Measurements from ENCODE around the gene SREBF2. TPM values are rescaled to one million over a fixed set of nuclear protein-coding genes. Genes with fewer than 3 reads are reported as not detected.

SREBF2 gene
- total and polyA plus RNA-seq, 2 experiments from 2014 or later: 238 to 273 TPM

DNA sequence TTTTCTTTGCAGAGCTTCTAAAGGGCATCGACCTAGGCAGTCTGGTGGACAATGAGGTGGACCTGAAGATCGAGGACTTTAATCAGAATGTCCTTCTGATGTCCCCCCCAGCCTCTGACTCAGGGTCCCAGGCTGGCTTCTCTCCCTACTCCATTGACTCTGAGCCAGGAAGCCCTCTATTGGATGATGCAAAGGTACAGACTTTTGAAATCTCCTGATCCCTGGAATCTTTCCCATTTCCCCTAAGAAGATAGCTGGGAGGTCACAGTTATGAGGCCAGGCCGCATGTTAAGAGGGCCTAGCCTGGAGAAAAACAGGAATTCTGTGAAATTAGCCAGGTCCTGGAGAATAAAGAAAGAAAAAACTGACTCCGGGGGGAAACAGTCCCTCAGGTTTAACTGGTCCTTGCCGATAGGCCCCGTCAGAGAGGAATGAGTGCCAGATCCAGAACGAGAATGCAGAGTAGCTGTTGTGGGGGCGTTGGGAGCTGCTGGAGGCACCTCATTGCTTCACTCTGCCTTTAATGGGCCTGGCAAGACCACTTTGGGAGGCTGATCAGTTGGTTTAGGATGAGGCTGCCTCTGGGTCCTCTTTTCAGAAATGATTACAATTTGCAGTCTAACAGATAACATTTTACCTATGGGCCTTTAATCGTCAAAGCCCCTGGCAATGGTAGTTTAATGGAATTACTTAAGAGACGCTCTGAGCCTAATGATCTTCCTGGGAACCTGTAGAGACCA, 42.8 kb downstream of the SREBF2 start:
- H3K9me3 ChIP-seq (ENCODE audit: low read depth): no peaks in the 10 kb centered on the region
- H3K27me3 ChIP-seq: no peaks in the 10 kb centered on the region
- H3K4me3 ChIP-seq: no peak overlapping the region
- H3K27ac ChIP-seq: no peak overlapping the region
- H3K4me1 ChIP-seq (ENCODE audit: low read depth): no peaks in the 10 kb centered on the region
- TF ChIP-seq, protein P1, sequence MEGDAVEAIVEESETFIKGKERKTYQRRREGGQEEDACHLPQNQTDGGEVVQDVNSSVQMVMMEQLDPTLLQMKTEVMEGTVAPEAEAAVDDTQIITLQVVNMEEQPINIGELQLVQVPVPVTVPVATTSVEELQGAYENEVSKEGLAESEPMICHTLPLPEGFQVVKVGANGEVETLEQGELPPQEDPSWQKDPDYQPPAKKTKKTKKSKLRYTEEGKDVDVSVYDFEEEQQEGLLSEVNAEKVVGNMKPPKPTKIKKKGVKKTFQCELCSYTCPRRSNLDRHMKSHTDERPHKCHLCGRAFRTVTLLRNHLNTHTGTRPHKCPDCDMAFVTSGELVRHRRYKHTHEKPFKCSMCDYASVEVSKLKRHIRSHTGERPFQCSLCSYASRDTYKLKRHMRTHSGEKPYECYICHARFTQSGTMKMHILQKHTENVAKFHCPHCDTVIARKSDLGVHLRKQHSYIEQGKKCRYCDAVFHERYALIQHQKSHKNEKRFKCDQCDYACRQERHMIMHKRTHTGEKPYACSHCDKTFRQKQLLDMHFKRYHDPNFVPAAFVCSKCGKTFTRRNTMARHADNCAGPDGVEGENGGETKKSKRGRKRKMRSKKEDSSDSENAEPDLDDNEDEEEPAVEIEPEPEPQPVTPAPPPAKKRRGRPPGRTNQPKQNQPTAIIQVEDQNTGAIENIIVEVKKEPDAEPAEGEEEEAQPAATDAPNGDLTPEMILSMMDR (IDR thresholded peaks at IDR 0.05; ENCODE audit: low read depth, low read length): no peak
- DNase-seq (ENCODE audit: low read depth in 1 of 2, low spot score in 1 of 2): peak in 1 of 2 donors; percentile 11
- H3K36me3 ChIP-seq: peaks cover 86% of the 10 kb centered on the region

- peaks cover 86% of the 10 kb centered on the region for H3K36me3 ChIP-seq
- H3K27me3 ChIP-seq: no peaks in the 10 kb centered on the region
- no peaks in the 10 kb centered on the region for H3K9me3 ChIP-seq (ENCODE audit: low read depth)
Measured at GRCh38 chr22:41876275-41876674, 43.4 kb downstream of the SREBF2 start.

GRCh38 chr22:41876675-41877074, 43.8 kb downstream of the SREBF2 start:
- no peaks in the 10 kb centered on the region for H3K4me1 ChIP-seq (ENCODE audit: low read depth)
- H3K9me3 ChIP-seq (ENCODE audit: low read depth): no peaks in the 10 kb centered on the region
- no peak overlapping the region for H3K27ac ChIP-seq
- H3K36me3 ChIP-seq: peaks cover 87% of the 10 kb centered on the region
- H3K27me3 ChIP-seq: no peaks in the 10 kb centered on the region
- TF ChIP-seq, protein P1 (IDR thresholded peaks at IDR 0.05; ENCODE audit: low read depth, low read length): no peak
- no peak overlapping the region for H3K4me3 ChIP-seq
- no peak for DNase-seq (ENCODE audit: low read depth in 1 of 2, low spot score in 1 of 2)

More at GRCh38 chr22:41876275-41876674, 43.4 kb downstream of the SREBF2 start:
- DNase-seq (ENCODE audit: low read depth in 1 of 2, low spot score in 1 of 2): no peak
- no peaks in the 10 kb centered on the region for H3K4me1 ChIP-seq (ENCODE audit: low read depth)
- H3K27ac ChIP-seq: no peak overlapping the region
- TF ChIP-seq, protein P1 (IDR thresholded peaks at IDR 0.05; ENCODE audit: low read depth, low read length): no peak
- no peak overlapping the region for H3K4me3 ChIP-seq

DNA sequence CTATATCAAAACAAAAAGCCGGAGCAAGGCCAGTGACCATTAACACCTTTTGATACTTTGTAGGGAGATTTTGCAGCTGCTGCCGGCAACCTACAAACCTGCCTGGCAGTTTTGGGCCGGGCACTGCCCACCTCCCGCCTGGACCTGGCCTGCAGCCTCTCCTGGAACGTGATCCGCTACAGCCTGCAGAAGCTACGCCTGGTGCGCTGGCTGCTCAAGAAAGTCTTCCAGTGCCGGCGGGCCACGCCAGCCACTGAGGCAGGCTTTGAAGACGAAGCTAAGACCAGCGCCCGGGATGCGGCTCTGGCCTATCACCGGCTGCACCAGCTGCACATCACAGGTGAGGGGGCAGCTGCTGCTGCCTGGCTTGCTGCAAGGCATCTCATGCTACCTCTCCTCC, 47.7 kb downstream of the SREBF2 start:
- TF ChIP-seq, protein P1 (IDR thresholded peaks at IDR 0.05; ENCODE audit: low read depth, low read length): no peak
- no peaks in the 10 kb centered on the region for H3K27me3 ChIP-seq
- peaks cover 93% of the 10 kb centered on the region for H3K36me3 ChIP-seq
- no peaks in the 10 kb centered on the region for H3K4me1 ChIP-seq (ENCODE audit: low read depth)
- no peaks in the 10 kb centered on the region for H3K9me3 ChIP-seq (ENCODE audit: low read depth)
- DNase-seq (ENCODE audit: low read depth in 1 of 2, low spot score in 1 of 2): no peak
- no peak overlapping the region for H3K27ac ChIP-seq
- H3K4me3 ChIP-seq: no peak overlapping the region

- Histone ChIP-seq H3K4me3 (no peak overlapping the region), H3K27ac (no peak overlapping the region), H3K9me3 (ENCODE audit: low read depth) (no peaks in the 10 kb centered on the region), H3K27me3 (no peaks in the 10 kb centered on the region), H3K4me1 (ENCODE audit: low read depth) (no peaks in the 10 kb centered on the region), H3K36me3 (peaks cover 92% of the 10 kb centered on the region)
- TF ChIP-seq, protein P1 (IDR thresholded peaks at IDR 0.05; ENCODE audit: low read depth, low read length): no peak
- DNase-seq (ENCODE audit: low read depth in 1 of 2, low spot score in 1 of 2): no peak
Measured at GRCh38 chr22:41883400-41883799, 50.5 kb downstream of the SREBF2 start.

Measured in cardiac muscle cell (in vitro differentiated cells and primary cell).